Omental fat pad (tissue), 4 donors: Measurements from ENCODE around the gene LSM2. TPM values are rescaled to one million over a fixed set of nuclear protein-coding genes. Genes with fewer than 3 reads are reported as not detected.
A peak's percentile ranks its signal among the peaks of the same experiment; 100 is the strongest.

Source experiments
- ATAC-seq: fragments of 150-250 bp; one replicate; pipeline ENCODE4 v1.9.1; 2016; ENCODE audit warnings: mild to moderate bottlenecking, moderate library complexity; ENCODE audit not compliant: low FRiP score
- DNase-seq: peaks from one replicate; pipeline ENCODE4 v3.0.0-alpha.2; 2019; ENCODE audit warnings: low spot score
- total RNA-seq, 4 donors: library from RNA; depleted of rRNA; stranded (reverse); fragments of >200 nt; gene quantifications; one replicate each; pipeline ENCODE4 v1.1.0, GENCODE V29; 2016
- TF ChIP-seq, protein P1 (sequence below), 3 donors: fragments of 450-650 bp; IDR thresholded peaks; one replicate each; pipeline ENCODE4 v1.5.1; 2016 to 2017; ENCODE audit warnings: antibody characterized with exemption in 3 of 3, mild to moderate bottlenecking in 3 of 3, moderate library complexity in 2 of 3

The LSM2 gene
- total RNA-seq, 4 donors from 2014 or later: 19.8 to 35.1 (median 30.4) TPM

GRCh38 chr6:31769684-31770371 is 36.9 kb downstream of the LSM2 start:
- no peak for ATAC-seq
- DNase-seq: peak; percentile 71
- TF ChIP-seq, protein P1, sequence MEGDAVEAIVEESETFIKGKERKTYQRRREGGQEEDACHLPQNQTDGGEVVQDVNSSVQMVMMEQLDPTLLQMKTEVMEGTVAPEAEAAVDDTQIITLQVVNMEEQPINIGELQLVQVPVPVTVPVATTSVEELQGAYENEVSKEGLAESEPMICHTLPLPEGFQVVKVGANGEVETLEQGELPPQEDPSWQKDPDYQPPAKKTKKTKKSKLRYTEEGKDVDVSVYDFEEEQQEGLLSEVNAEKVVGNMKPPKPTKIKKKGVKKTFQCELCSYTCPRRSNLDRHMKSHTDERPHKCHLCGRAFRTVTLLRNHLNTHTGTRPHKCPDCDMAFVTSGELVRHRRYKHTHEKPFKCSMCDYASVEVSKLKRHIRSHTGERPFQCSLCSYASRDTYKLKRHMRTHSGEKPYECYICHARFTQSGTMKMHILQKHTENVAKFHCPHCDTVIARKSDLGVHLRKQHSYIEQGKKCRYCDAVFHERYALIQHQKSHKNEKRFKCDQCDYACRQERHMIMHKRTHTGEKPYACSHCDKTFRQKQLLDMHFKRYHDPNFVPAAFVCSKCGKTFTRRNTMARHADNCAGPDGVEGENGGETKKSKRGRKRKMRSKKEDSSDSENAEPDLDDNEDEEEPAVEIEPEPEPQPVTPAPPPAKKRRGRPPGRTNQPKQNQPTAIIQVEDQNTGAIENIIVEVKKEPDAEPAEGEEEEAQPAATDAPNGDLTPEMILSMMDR (IDR thresholded peaks at IDR 0.05): no peak

GRCh38 chr6:31768363-31769257 is 38.2 kb downstream of the LSM2 start:
- ATAC-seq (no peak), DNase-seq (no peak)
- TF ChIP-seq, protein P1 (IDR thresholded peaks at IDR 0.05): no peak

- TF ChIP-seq, protein P1 (IDR thresholded peaks at IDR 0.05): no peak
- no peak for DNase-seq
- no peak for ATAC-seq
These were observed 39.6 kb downstream of the LSM2 start for GRCh38 chr6:31767096-31767645.

GRCh38 chr6:31765910-31766794 is 40.6 kb downstream of the LSM2 start:
- TF ChIP-seq, protein P1 (IDR thresholded peaks at IDR 0.05): no peak
- ATAC-seq (no peak), DNase-seq (no peak)

DNA sequence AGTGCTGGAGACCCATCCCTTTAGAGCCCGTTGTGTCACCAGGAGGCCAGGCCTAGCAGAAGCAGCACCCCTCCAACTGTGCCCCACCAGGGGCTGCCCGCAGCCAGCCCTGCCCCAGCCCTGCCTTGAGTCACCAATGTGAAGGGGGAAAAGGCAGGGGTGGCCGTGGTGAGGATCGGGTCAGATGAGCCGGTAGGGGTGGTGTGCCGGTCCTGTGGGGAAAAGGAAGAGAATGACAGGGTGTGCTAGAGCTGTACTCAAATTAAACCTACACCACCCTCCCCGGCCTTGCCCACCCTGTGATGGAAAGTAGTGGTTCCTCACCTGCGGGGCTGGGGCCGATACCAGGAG is 41.2 kb downstream of the LSM2 start:
- DNase-seq (no peak), ATAC-seq (no peak)
- TF ChIP-seq, protein P1 (IDR thresholded peaks at IDR 0.05): no peak

DNA sequence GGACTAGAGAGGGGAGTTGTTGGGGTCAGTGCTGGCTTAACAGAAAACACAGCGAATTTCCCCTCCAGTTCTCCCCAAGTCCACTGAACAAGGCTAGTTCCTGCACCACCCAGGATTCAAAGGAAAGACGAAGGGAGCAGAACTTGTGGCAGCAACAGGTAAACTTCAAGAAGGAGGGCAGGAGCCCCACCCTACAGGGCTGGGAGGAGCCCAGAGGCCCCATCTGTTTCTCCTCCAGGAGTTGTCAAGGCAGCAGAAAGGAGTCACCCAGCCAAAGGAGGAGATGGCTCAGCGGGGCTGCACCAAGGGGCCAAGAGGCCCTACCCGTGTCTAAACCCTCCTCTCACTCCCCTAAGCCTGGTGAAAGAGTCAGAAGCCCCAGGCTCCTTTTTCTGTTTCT is 42.6 kb downstream of the LSM2 start:
- ATAC-seq: no peak
- TF ChIP-seq, protein P1 (IDR thresholded peaks at IDR 0.05): no peak
- DNase-seq: no peak
